Uterus (tissue), 2 donors: ENCODE data around the gene RIOK2.

Experiments
- POLR2A ChIP-seq, 2 donors: fragments of 450-650 bp; IDR thresholded peaks; one replicate each; pipeline ENCODE4 v1.6.1; 2016; ENCODE audit warnings: antibody characterized with exemption in 2 of 2, mild to moderate bottlenecking in 1 of 2, moderate library complexity in 1 of 2
- TF ChIP-seq, protein P1 (sequence below), 4 experiments: fragments of 200-600 bp in 2 of 4; fragments of 450-650 bp in 2 of 4; sonication (generic) in 2 of 4; IDR thresholded peaks; one replicate each; pipeline ENCODE4 v1.5.1; 2016 to 2019; ENCODE audit warnings: antibody characterized with exemption in 4 of 4, mild to moderate bottlenecking in 2 of 4, moderate library complexity in 1 of 4

DNA sequence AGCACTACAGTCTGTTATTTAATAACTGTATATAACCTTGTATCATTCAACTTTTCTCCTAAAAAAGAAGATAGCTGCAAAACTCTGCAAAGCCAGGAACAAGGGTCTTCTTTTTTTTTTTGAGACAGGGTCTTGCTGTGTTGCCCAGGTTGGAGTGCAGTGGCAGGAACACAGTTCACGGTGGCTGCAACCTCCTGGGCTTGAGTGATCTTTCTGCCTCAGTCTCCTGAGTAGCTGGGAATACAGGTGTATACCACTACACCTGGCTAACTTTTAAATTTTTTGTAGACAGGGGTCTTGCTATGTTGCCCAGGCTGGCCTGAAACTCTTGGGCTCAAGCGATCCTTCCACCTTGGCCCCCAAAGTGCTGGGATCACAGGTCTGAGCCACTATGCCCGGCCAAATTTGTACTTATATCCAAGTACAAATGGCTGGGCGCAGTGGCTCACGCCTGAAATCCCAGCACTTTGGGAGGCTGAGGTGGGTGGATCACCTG lies 19.2 kb downstream of the RIOK2 start:
- TF ChIP-seq, protein P1, sequence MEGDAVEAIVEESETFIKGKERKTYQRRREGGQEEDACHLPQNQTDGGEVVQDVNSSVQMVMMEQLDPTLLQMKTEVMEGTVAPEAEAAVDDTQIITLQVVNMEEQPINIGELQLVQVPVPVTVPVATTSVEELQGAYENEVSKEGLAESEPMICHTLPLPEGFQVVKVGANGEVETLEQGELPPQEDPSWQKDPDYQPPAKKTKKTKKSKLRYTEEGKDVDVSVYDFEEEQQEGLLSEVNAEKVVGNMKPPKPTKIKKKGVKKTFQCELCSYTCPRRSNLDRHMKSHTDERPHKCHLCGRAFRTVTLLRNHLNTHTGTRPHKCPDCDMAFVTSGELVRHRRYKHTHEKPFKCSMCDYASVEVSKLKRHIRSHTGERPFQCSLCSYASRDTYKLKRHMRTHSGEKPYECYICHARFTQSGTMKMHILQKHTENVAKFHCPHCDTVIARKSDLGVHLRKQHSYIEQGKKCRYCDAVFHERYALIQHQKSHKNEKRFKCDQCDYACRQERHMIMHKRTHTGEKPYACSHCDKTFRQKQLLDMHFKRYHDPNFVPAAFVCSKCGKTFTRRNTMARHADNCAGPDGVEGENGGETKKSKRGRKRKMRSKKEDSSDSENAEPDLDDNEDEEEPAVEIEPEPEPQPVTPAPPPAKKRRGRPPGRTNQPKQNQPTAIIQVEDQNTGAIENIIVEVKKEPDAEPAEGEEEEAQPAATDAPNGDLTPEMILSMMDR (IDR thresholded peaks at IDR 0.05) = no peak
- TF ChIP-seq POLR2A (IDR thresholded peaks at IDR 0.05) = no peak
